WTC11 (cell line): ENCODE data around the gene ALLC. TPM values are rescaled to one million over a fixed set of nuclear protein-coding genes. Genes with fewer than 3 reads are reported as not detected.

ENCODE experiments used
- ATAC-seq: fragments of 200-7000 bp; cut with Tn5 transposase; 2 replicates; pipeline ENCODE4 v1.10.0; 2021; ENCODE audit warnings: mild to moderate bottlenecking, moderate library complexity
- CTCF ChIA-PET: fragments of 300-600 bp; sonication (Branson Sonifier 250); formaldehyde crosslinking; loops from one replicate; lab custom pipeline; 2021; ENCODE audit warnings: antibody characterized with exemption; lab: Charles Lee
- POLR2A ChIA-PET: fragments of 350-600 bp; sonication (Branson Sonifier 250); formaldehyde crosslinking; loops from one replicate; lab custom pipeline; 2021; ENCODE audit warnings: antibody characterized with exemption; lab: Charles Lee
- DNase-seq: peaks from one replicate; pipeline ENCODE4 v3.0.0; 2021; ENCODE audit warnings: low spot score
- H3K27ac Mint-ChIP-seq: 2 replicates; pipeline ENCODE4 v1.8.0; 2021; ENCODE audit warnings: mixed read lengths
- H3K27me3 Mint-ChIP-seq: 2 replicates; pipeline ENCODE4 v1.8.0; 2021; ENCODE audit warnings: low read depth, mild to moderate bottlenecking, moderate library complexity, mixed read lengths
- H3K36me3 Mint-ChIP-seq: 2 replicates; pipeline ENCODE4 v1.8.0; 2021; ENCODE audit warnings: mixed read lengths
- H3K4me1 Mint-ChIP-seq: 2 replicates; pipeline ENCODE4 v1.8.0; 2022; ENCODE audit warnings: mixed read lengths
- H3K4me3 Mint-ChIP-seq: 2 replicates; pipeline ENCODE4 v1.8.0; 2021; ENCODE audit warnings: mild to moderate bottlenecking, moderate library complexity, mixed read lengths
- H3K9me3 Mint-ChIP-seq: 2 replicates; pipeline ENCODE4 v1.8.0; 2021; ENCODE audit warnings: mixed read lengths
- ELF4 ChIP-seq: sonication (generic); formaldehyde crosslinking; IDR thresholded peaks from 2 replicates; pipeline ENCODE4 v1.8.1; 2022; ENCODE audit warnings: low read depth, mild to moderate bottlenecking, moderate library complexity, missing genetic modification reagents
- ETV6 ChIP-seq: sonication (generic); formaldehyde crosslinking; IDR thresholded peaks from 2 replicates; pipeline ENCODE4 v1.8.1; 2022; ENCODE audit warnings: mild to moderate bottlenecking, missing genetic modification reagents
- KAT7 ChIP-seq: sonication (generic); formaldehyde crosslinking; IDR thresholded peaks from 2 replicates; pipeline ENCODE4 v1.8.1; 2023; ENCODE audit warnings: missing genetic modification reagents, mild to moderate bottlenecking, borderline replicate concordance
- MYBL2 ChIP-seq: sonication (generic); formaldehyde crosslinking; IDR thresholded peaks from 2 replicates; pipeline ENCODE4 v1.8.1; 2023; ENCODE audit warnings: mild to moderate bottlenecking, moderate library complexity, missing genetic modification reagents
- NFYB ChIP-seq: sonication (generic); formaldehyde crosslinking; conservative IDR thresholded peaks from 2 replicates; pipeline ENCODE4 v1.8.0; 2022; ENCODE audit warnings: low read depth, missing genetic modification reagents
- NR1H2 ChIP-seq: sonication (generic); formaldehyde crosslinking; IDR thresholded peaks from 2 replicates; pipeline ENCODE4 v1.9.0; 2021; ENCODE audit warnings: mild to moderate bottlenecking, moderate library complexity, missing genetic modification reagents
- NR2C2 ChIP-seq: sonication (generic); formaldehyde crosslinking; IDR thresholded peaks from 2 replicates; pipeline ENCODE4 v1.8.0; 2022; ENCODE audit warnings: mild to moderate bottlenecking, missing genetic modification reagents
- NR3C1 ChIP-seq: sonication (generic); formaldehyde crosslinking; conservative IDR thresholded peaks from 2 replicates; pipeline ENCODE4 v1.8.1; 2023; ENCODE audit warnings: low read depth, mild to moderate bottlenecking, missing genetic modification reagents
- SOX15 ChIP-seq: fragments of 250-450 bp; sonication (Bioruptor Pico); IDR thresholded peaks from 2 replicates; pipeline ENCODE4 v1.9.0; 2021; ENCODE audit warnings: mild to moderate bottlenecking
- TEAD1 ChIP-seq: sonication (generic); formaldehyde crosslinking; IDR thresholded peaks from 2 replicates; pipeline ENCODE4 v1.8.0; 2022; ENCODE audit warnings: mild to moderate bottlenecking, missing genetic modification reagents
- TEAD4 ChIP-seq: sonication (generic); formaldehyde crosslinking; IDR thresholded peaks from 2 replicates; pipeline ENCODE4 v1.8.0; 2022; ENCODE audit warnings: mild to moderate bottlenecking, missing genetic modification reagents
- ZNF138 ChIP-seq: sonication (generic); formaldehyde crosslinking; conservative IDR thresholded peaks from 2 replicates; pipeline ENCODE4 v1.8.1; 2022; ENCODE audit warnings: mild to moderate bottlenecking, moderate library complexity, missing genetic modification reagents
- total RNA-seq: library from RNA; stranded (reverse); gene quantifications from 3 replicates; pipeline ENCODE4 v1.2.3, GENCODE V29; 2021
- TF ChIP-seq, protein P1 (sequence below): sonication (generic); formaldehyde crosslinking; conservative IDR thresholded peaks from 2 replicates; pipeline ENCODE4 v1.8.1; 2022; ENCODE audit warnings: mild to moderate bottlenecking, missing genetic modification reagents
- TF ChIP-seq, protein P2 (sequence below): sonication (generic); formaldehyde crosslinking; IDR thresholded peaks from 2 replicates; pipeline ENCODE4 v1.8.0; 2023; ENCODE audit warnings: mild to moderate bottlenecking, missing genetic modification reagents
- TF ChIP-seq, protein P3 (sequence below): sonication (generic); formaldehyde crosslinking; IDR thresholded peaks from 2 replicates; pipeline ENCODE4 v1.8.1; 2023; ENCODE audit warnings: mild to moderate bottlenecking, missing genetic modification reagents, moderate library complexity
- TF ChIP-seq, protein P4 (sequence below): fragments of 250-450 bp; sonication (Bioruptor Pico); IDR thresholded peaks from 2 replicates; pipeline ENCODE4 v1.9.0; 2021; ENCODE audit warnings: mild to moderate bottlenecking
- TF ChIP-seq, protein P5 (sequence below): sonication (generic); formaldehyde crosslinking; IDR thresholded peaks from 2 replicates; pipeline ENCODE4 v1.8.1; 2023; ENCODE audit warnings: mild to moderate bottlenecking, missing genetic modification reagents, borderline replicate concordance
- TF ChIP-seq, protein P6 (sequence below): fragments of 250-450 bp; sonication (Bioruptor Pico); IDR thresholded peaks from 2 replicates; pipeline ENCODE4 v1.9.0; 2021; ENCODE audit warnings: mild to moderate bottlenecking, borderline replicate concordance

ALLC gene
- total RNA-seq, 1 experiment from 2014 or later = not detected

DNA sequence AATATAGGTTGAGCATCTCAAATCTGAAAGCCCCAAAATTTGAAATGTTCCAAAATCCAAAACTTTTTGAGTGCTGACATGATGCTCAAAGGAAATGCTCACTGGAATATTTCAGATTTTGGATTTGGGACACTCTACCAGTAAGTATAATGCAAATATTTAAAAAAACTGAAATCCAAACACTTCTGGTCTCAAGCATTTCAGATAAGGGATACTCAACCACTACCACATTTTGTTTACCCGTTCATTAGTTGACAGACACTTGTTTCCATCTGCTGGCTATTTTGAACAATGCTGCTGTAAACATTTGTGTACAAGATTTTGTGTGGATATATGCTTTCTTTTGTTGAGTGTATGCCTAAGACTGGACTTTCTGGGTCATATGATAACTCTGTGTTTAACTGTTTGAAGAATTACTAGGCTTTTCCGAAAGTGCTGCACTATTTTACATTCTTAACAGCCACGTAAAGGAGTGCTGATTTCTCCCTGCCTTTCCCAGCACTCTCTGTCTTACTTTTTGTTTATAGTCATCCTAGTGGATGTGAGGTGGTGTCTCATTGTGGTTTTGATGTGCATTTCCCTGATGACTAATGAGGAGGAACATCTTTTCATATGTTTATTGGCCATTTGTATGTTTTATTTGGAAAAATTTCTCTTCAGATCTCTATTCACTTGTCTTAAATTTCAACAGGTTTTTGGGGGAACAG, 25.9 kb downstream of the ALLC start:
- no peak for DNase-seq
- peaks cover 87% of the 10 kb centered on the region for H3K9me3 Mint-ChIP-seq
- H3K4me3 Mint-ChIP-seq = no peak overlapping the region
- CTCF ChIA-PET = no interaction called here
- no peaks in the 10 kb centered on the region for H3K4me1 Mint-ChIP-seq
- H3K36me3 Mint-ChIP-seq = peaks cover 21% of the 10 kb centered on the region
- ATAC-seq = no peak
- POLR2A ChIA-PET = no interaction called here
- H3K27me3 Mint-ChIP-seq = peaks cover 2% of the 10 kb centered on the region
- no peak overlapping the region for H3K27ac Mint-ChIP-seq
- no peak for TF ChIP-seq SOX15 (CRISPR knock-in tag)
- TF ChIP-seq, protein P1, sequence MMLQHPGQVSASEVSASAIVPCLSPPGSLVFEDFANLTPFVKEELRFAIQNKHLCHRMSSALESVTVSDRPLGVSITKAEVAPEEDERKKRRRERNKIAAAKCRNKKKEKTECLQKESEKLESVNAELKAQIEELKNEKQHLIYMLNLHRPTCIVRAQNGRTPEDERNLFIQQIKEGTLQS = no peak
- TF ChIP-seq, protein P2, sequence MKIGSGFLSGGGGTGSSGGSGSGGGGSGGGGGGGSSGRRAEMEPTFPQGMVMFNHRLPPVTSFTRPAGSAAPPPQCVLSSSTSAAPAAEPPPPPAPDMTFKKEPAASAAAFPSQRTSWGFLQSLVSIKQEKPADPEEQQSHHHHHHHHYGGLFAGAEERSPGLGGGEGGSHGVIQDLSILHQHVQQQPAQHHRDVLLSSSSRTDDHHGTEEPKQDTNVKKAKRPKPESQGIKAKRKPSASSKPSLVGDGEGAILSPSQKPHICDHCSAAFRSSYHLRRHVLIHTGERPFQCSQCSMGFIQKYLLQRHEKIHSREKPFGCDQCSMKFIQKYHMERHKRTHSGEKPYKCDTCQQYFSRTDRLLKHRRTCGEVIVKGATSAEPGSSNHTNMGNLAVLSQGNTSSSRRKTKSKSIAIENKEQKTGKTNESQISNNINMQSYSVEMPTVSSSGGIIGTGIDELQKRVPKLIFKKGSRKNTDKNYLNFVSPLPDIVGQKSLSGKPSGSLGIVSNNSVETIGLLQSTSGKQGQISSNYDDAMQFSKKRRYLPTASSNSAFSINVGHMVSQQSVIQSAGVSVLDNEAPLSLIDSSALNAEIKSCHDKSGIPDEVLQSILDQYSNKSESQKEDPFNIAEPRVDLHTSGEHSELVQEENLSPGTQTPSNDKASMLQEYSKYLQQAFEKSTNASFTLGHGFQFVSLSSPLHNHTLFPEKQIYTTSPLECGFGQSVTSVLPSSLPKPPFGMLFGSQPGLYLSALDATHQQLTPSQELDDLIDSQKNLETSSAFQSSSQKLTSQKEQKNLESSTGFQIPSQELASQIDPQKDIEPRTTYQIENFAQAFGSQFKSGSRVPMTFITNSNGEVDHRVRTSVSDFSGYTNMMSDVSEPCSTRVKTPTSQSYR (CRISPR knock-in tag) = no peak
- TF ChIP-seq NR1H2 (CRISPR knock-in tag) = no peak
- TF ChIP-seq TEAD4 (CRISPR knock-in tag) = no peak
- no peak for TF ChIP-seq NR3C1 (CRISPR knock-in tag)
- no peak for TF ChIP-seq ZNF138 (CRISPR knock-in tag)
- TF ChIP-seq ELF4 (CRISPR knock-in tag) = no peak
- TF ChIP-seq, protein P3, sequence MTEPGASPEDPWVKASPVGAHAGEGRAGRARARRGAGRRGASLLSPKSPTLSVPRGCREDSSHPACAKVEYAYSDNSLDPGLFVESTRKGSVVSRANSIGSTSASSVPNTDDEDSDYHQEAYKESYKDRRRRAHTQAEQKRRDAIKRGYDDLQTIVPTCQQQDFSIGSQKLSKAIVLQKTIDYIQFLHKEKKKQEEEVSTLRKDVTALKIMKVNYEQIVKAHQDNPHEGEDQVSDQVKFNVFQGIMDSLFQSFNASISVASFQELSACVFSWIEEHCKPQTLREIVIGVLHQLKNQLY (CRISPR knock-in tag) = no peak
- TF ChIP-seq TEAD1 (CRISPR knock-in tag) = no peak
- TF ChIP-seq, protein P4, sequence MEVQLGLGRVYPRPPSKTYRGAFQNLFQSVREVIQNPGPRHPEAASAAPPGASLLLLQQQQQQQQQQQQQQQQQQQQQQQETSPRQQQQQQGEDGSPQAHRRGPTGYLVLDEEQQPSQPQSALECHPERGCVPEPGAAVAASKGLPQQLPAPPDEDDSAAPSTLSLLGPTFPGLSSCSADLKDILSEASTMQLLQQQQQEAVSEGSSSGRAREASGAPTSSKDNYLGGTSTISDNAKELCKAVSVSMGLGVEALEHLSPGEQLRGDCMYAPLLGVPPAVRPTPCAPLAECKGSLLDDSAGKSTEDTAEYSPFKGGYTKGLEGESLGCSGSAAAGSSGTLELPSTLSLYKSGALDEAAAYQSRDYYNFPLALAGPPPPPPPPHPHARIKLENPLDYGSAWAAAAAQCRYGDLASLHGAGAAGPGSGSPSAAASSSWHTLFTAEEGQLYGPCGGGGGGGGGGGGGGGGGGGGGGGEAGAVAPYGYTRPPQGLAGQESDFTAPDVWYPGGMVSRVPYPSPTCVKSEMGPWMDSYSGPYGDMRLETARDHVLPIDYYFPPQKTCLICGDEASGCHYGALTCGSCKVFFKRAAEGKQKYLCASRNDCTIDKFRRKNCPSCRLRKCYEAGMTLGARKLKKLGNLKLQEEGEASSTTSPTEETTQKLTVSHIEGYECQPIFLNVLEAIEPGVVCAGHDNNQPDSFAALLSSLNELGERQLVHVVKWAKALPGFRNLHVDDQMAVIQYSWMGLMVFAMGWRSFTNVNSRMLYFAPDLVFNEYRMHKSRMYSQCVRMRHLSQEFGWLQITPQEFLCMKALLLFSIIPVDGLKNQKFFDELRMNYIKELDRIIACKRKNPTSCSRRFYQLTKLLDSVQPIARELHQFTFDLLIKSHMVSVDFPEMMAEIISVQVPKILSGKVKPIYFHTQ (CRISPR knock-in tag) = no peak
- no peak for TF ChIP-seq ETV6 (CRISPR knock-in tag)
- TF ChIP-seq KAT7 (CRISPR knock-in tag) = no peak
- no peak for TF ChIP-seq MYBL2 (CRISPR knock-in tag)
- no peak for TF ChIP-seq NFYB
- TF ChIP-seq, protein P5, sequence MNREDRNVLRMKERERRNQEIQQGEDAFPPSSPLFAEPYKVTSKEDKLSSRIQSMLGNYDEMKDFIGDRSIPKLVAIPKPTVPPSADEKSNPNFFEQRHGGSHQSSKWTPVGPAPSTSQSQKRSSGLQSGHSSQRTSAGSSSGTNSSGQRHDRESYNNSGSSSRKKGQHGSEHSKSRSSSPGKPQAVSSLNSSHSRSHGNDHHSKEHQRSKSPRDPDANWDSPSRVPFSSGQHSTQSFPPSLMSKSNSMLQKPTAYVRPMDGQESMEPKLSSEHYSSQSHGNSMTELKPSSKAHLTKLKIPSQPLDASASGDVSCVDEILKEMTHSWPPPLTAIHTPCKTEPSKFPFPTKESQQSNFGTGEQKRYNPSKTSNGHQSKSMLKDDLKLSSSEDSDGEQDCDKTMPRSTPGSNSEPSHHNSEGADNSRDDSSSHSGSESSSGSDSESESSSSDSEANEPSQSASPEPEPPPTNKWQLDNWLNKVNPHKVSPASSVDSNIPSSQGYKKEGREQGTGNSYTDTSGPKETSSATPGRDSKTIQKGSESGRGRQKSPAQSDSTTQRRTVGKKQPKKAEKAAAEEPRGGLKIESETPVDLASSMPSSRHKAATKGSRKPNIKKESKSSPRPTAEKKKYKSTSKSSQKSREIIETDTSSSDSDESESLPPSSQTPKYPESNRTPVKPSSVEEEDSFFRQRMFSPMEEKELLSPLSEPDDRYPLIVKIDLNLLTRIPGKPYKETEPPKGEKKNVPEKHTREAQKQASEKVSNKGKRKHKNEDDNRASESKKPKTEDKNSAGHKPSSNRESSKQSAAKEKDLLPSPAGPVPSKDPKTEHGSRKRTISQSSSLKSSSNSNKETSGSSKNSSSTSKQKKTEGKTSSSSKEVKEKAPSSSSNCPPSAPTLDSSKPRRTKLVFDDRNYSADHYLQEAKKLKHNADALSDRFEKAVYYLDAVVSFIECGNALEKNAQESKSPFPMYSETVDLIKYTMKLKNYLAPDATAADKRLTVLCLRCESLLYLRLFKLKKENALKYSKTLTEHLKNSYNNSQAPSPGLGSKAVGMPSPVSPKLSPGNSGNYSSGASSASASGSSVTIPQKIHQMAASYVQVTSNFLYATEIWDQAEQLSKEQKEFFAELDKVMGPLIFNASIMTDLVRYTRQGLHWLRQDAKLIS = no peak
- TF ChIP-seq, protein P6, sequence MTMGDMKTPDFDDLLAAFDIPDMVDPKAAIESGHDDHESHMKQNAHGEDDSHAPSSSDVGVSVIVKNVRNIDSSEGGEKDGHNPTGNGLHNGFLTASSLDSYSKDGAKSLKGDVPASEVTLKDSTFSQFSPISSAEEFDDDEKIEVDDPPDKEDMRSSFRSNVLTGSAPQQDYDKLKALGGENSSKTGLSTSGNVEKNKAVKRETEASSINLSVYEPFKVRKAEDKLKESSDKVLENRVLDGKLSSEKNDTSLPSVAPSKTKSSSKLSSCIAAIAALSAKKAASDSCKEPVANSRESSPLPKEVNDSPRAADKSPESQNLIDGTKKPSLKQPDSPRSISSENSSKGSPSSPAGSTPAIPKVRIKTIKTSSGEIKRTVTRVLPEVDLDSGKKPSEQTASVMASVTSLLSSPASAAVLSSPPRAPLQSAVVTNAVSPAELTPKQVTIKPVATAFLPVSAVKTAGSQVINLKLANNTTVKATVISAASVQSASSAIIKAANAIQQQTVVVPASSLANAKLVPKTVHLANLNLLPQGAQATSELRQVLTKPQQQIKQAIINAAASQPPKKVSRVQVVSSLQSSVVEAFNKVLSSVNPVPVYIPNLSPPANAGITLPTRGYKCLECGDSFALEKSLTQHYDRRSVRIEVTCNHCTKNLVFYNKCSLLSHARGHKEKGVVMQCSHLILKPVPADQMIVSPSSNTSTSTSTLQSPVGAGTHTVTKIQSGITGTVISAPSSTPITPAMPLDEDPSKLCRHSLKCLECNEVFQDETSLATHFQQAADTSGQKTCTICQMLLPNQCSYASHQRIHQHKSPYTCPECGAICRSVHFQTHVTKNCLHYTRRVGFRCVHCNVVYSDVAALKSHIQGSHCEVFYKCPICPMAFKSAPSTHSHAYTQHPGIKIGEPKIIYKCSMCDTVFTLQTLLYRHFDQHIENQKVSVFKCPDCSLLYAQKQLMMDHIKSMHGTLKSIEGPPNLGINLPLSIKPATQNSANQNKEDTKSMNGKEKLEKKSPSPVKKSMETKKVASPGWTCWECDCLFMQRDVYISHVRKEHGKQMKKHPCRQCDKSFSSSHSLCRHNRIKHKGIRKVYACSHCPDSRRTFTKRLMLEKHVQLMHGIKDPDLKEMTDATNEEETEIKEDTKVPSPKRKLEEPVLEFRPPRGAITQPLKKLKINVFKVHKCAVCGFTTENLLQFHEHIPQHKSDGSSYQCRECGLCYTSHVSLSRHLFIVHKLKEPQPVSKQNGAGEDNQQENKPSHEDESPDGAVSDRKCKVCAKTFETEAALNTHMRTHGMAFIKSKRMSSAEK (CRISPR knock-in tag) = no peak
- no peak for TF ChIP-seq NR2C2 (CRISPR knock-in tag)
